ENCODE measurements around the gene LETMD1. TPM values are rescaled to one million over a fixed set of nuclear protein-coding genes. Genes with fewer than 3 reads are reported as not detected.

Gene LETMD1
- total and polyA plus RNA-seq, 2 experiments from 2014 or later, result 16.3 to 29.8 TPM

- Histone ChIP-seq H3K27ac (no peak overlapping the region), H3K9ac (no peak overlapping the region), H3K4me3 (no peak overlapping the region), H3F3A (ENCODE audit: insufficient read depth) (peaks cover 5% of the 10 kb centered on the region), H3K36me3 (ENCODE audit: low read depth) (peaks cover 67% of the 10 kb centered on the region), H3K4me1 (ENCODE audit: insufficient read depth) (no peaks in the 10 kb centered on the region), H3K9me2 (ENCODE audit: insufficient read depth) (no peaks in the 10 kb centered on the region), H4K20me1 (ENCODE audit: insufficient read depth) (no peaks in the 10 kb centered on the region), H3K79me2 (ENCODE audit: insufficient read depth) (peaks cover 32% of the 10 kb centered on the region), H2AFZ (no peak overlapping the region), H3K4me2 (ENCODE audit: unreplicated experiment) (no peak overlapping the region), H3K27me3 (replicated peaks; ENCODE audit: insufficient read depth) (no peaks in the 10 kb centered on the region), H3K9me3 (ENCODE audit: low read depth) (no peaks in the 10 kb centered on the region)
- in situ Hi-C loops (cut with MboI), result no loop called here
- 83 to 86% methylated on average over 3 of the region's 3 CpGs for WGBS, 2 experiments (ENCODE audit: low coverage in 1 of 2, low lambda C conversion rate in 2 of 2, missing lambda C conversion rate in 2 of 2)
- TF ChIP-seq EZH2phosphoT487 (IDR thresholded peaks at IDR 0.05; ENCODE audit: insufficient read depth, low read depth) (no peak), EZH2 (IDR thresholded peaks at IDR 0.05; ENCODE audit: insufficient read depth, poor library complexity, severe bottlenecking) (no peak)
- DNase-seq, result no peak
Measured at GRCh38 chr12:51070004-51070403, 21.9 kb downstream of the LETMD1 start.

- no peaks in the 10 kb centered on the region for H3K4me1 ChIP-seq (ENCODE audit: insufficient read depth)
- H3K36me3 ChIP-seq (ENCODE audit: low read depth), result peaks cover 58% of the 10 kb centered on the region
- H3K9me2 ChIP-seq (ENCODE audit: insufficient read depth), result no peaks in the 10 kb centered on the region
- H3K4me2 ChIP-seq (ENCODE audit: unreplicated experiment), result no peak overlapping the region
- no peak overlapping the region for H3K9ac ChIP-seq
- H3F3A ChIP-seq (ENCODE audit: insufficient read depth), result no peaks in the 10 kb centered on the region
- no peaks in the 10 kb centered on the region for H3K9me3 ChIP-seq (ENCODE audit: low read depth)
- no peak overlapping the region for H3K27ac ChIP-seq
- no peak for DNase-seq
- TF ChIP-seq EZH2phosphoT487 (IDR thresholded peaks at IDR 0.05; ENCODE audit: insufficient read depth, low read depth), result no peak
- TF ChIP-seq EZH2 (IDR thresholded peaks at IDR 0.05; ENCODE audit: insufficient read depth, poor library complexity, severe bottlenecking), result no peak
- no peak overlapping the region for H3K4me3 ChIP-seq
- peaks cover 48% of the 10 kb centered on the region for H3K79me2 ChIP-seq (ENCODE audit: insufficient read depth)
- H2AFZ ChIP-seq, result no peak overlapping the region
- in situ Hi-C loops (cut with MboI), result no loop called here
- no peaks in the 10 kb centered on the region; the same call in 1 of the 2 replicates for H4K20me1 ChIP-seq (ENCODE audit: insufficient read depth)
- H3K27me3 ChIP-seq (replicated peaks; ENCODE audit: insufficient read depth), result no peaks in the 10 kb centered on the region
- WGBS, 2 experiments (ENCODE audit: low coverage in 1 of 2, low lambda C conversion rate in 2 of 2, missing lambda C conversion rate in 2 of 2), result 98 to 100% methylated on average over 2 of the region's 2 CpGs
Measured at GRCh38 chr12:51071663-51072062, 23.5 kb downstream of the LETMD1 start.

GRCh38 chr12:51075390-51075789 lies 27.3 kb downstream of the LETMD1 start:
- H3K79me2 ChIP-seq (ENCODE audit: insufficient read depth), result peaks cover 77% of the 10 kb centered on the region
- H3K36me3 ChIP-seq (ENCODE audit: low read depth), result peaks cover 26% of the 10 kb centered on the region; the same call in 1 of the 2 replicates
- no peak overlapping the region for H3K4me2 ChIP-seq (ENCODE audit: unreplicated experiment)
- no peak for DNase-seq
- 94 to 96% methylated on average over 5 of the region's 5 CpGs for WGBS, 2 experiments (ENCODE audit: low coverage in 1 of 2, low lambda C conversion rate in 2 of 2, missing lambda C conversion rate in 2 of 2)
- in situ Hi-C loops (cut with MboI), result no loop called here
- H3K9ac ChIP-seq, result no peak overlapping the region
- no peaks in the 10 kb centered on the region for H3K27me3 ChIP-seq (replicated peaks; ENCODE audit: insufficient read depth)
- TF ChIP-seq EZH2 (IDR thresholded peaks at IDR 0.05; ENCODE audit: insufficient read depth, poor library complexity, severe bottlenecking), result no peak
- TF ChIP-seq EZH2phosphoT487 (IDR thresholded peaks at IDR 0.05; ENCODE audit: insufficient read depth, low read depth), result no peak
- peaks cover 6% of the 10 kb centered on the region; the same call in 1 of the 2 replicates for H3K4me1 ChIP-seq (ENCODE audit: insufficient read depth)
- peaks cover 10% of the 10 kb centered on the region for H3F3A ChIP-seq (ENCODE audit: insufficient read depth)
- H3K27ac ChIP-seq, result no peak overlapping the region
- H3K9me2 ChIP-seq (ENCODE audit: insufficient read depth), result no peaks in the 10 kb centered on the region
- H3K4me3 ChIP-seq, result no peak overlapping the region
- no peaks in the 10 kb centered on the region; the same call in 1 of the 2 replicates for H4K20me1 ChIP-seq (ENCODE audit: insufficient read depth)
- H3K9me3 ChIP-seq (ENCODE audit: low read depth), result no peaks in the 10 kb centered on the region
- H2AFZ ChIP-seq, result no peak overlapping the region

- peaks cover 2% of the 10 kb centered on the region; the same call in 1 of the 2 replicates for H4K20me1 ChIP-seq (ENCODE audit: insufficient read depth)
- 79 to 85% methylated on average over 10 of the region's 10 CpGs for WGBS, 2 experiments (ENCODE audit: low coverage in 1 of 2, low lambda C conversion rate in 2 of 2, missing lambda C conversion rate in 2 of 2)
- peaks cover 10% of the 10 kb centered on the region for H3F3A ChIP-seq (ENCODE audit: insufficient read depth)
- H3K27ac ChIP-seq, result no peak overlapping the region
- no peak overlapping the region for H3K9ac ChIP-seq
- no peaks in the 10 kb centered on the region for H3K27me3 ChIP-seq (replicated peaks; ENCODE audit: insufficient read depth)
- H3K4me1 ChIP-seq (ENCODE audit: insufficient read depth), result peaks cover 8% of the 10 kb centered on the region
- no peak for TF ChIP-seq EZH2phosphoT487 (IDR thresholded peaks at IDR 0.05; ENCODE audit: insufficient read depth, low read depth)
- H3K9me3 ChIP-seq (ENCODE audit: low read depth), result no peaks in the 10 kb centered on the region
- H3K79me2 ChIP-seq (ENCODE audit: insufficient read depth), result peaks cover 87% of the 10 kb centered on the region
- H3K9me2 ChIP-seq (ENCODE audit: insufficient read depth), result no peaks in the 10 kb centered on the region
- H3K4me2 ChIP-seq (ENCODE audit: unreplicated experiment), result no peak overlapping the region
- no peak overlapping the region for H2AFZ ChIP-seq
- in situ Hi-C loops (cut with MboI), result no loop called here
- H3K36me3 ChIP-seq (ENCODE audit: low read depth), result peaks cover 19% of the 10 kb centered on the region; the same call in 1 of the 2 replicates
- no peak for DNase-seq
- no peak overlapping the region for H3K4me3 ChIP-seq
Measured at GRCh38 chr12:51076236-51076930, 28.3 kb downstream of the LETMD1 start.

Data from GM23248 (cell line).